Liver (tissue), 2 donors: Measurements from ENCODE around the gene ARAP2.

ENCODE experiments used
- CTCF ChIP-seq: fragments of 150-350 bp; IDR thresholded peaks from 2 replicates; pipeline ENCODE4 v1.5.1; 2017; ENCODE audit warnings: improper control_type of control experiment, low read depth, low read length; ENCODE audit not compliant: missing input control
- MAX ChIP-seq: IDR thresholded peaks from 2 replicates; pipeline ENCODE4 v1.6.1; 2016; ENCODE audit warnings: antibody characterized with exemption
- REST ChIP-seq: IDR thresholded peaks from 2 replicates; pipeline ENCODE4 v1.6.1; 2016; ENCODE audit warnings: antibody characterized with exemption, mild to moderate bottlenecking
- donor health status: healthy.

GRCh38 chr4:36242629-36243354 is 1.5 kb downstream of the ARAP2 start:
- no peak for TF ChIP-seq MAX
- TF ChIP-seq REST: no peak
- TF ChIP-seq CTCF: no peak
